HepG2 (cell line): ENCODE measurements around the gene ABCC3. TPM values are rescaled to one million over a fixed set of nuclear protein-coding genes. Genes with fewer than 3 reads are reported as not detected.

Experiments used
- CENPT ChIP-seq: sonication (generic); formaldehyde crosslinking; IDR thresholded peaks from 2 replicates; pipeline ENCODE4 v1.8.0; 2022; ENCODE audit warnings: low read depth, mild to moderate bottlenecking, moderate library complexity, missing genetic modification reagents
- HNRNPLL ChIP-seq: fragments of 200-400 bp; formaldehyde crosslinking; IDR thresholded peaks from 2 replicates; pipeline ENCODE4 v1.6.1; 2017; ENCODE audit warnings: mild to moderate bottlenecking, low read depth, low read length; ENCODE audit not compliant: poor library complexity, severe bottlenecking
- JDP2 ChIP-seq: sonication (generic); formaldehyde crosslinking; IDR thresholded peaks from 2 replicates; pipeline ENCODE4 v1.8.1; 2022; ENCODE audit warnings: missing genetic modification reagents, borderline replicate concordance
- NCOR1 ChIP-seq: fragments of 200-600 bp; sonication (generic); IDR thresholded peaks from 2 replicates; pipeline ENCODE4 v1.7.0; 2017; ENCODE audit warnings: antibody characterized with exemption, low read length, borderline replicate concordance
- PRMT3 ChIP-seq: sonication (generic); formaldehyde crosslinking; IDR thresholded peaks from 2 replicates; pipeline ENCODE4 v1.8.1; 2022; ENCODE audit warnings: low read depth, mild to moderate bottlenecking, moderate library complexity, missing genetic modification reagents, borderline replicate concordance
- SMAD9 ChIP-seq: sonication (generic); formaldehyde crosslinking; IDR thresholded peaks from 2 replicates; pipeline ENCODE4 v1.5.1; 2020; ENCODE audit warnings: mild to moderate bottlenecking, missing genetic modification reagents
- STAT5B ChIP-seq: sonication (generic); formaldehyde crosslinking; IDR thresholded peaks from 2 replicates; pipeline ENCODE4 v1.4.0; 2020; ENCODE audit warnings: missing genetic modification reagents
- TBX3 ChIP-seq: fragments of 450-650 bp; IDR thresholded peaks from 2 replicates; pipeline ENCODE4 v1.6.1; 2017; ENCODE audit warnings: antibody characterized with exemption, mild to moderate bottlenecking, inconsistent platforms, borderline replicate concordance
- TOE1 ChIP-seq: sonication (generic); formaldehyde crosslinking; IDR thresholded peaks from 2 replicates; pipeline ENCODE4 v1.4.0; 2020; ENCODE audit warnings: mild to moderate bottlenecking, missing genetic modification reagents
- TRIM24 ChIP-seq: sonication (generic); formaldehyde crosslinking; IDR thresholded peaks from 2 replicates; pipeline ENCODE4 v1.8.0; 2022; ENCODE audit warnings: mild to moderate bottlenecking, missing genetic modification reagents
- XRCC5 ChIP-seq: fragments of 200-400 bp; formaldehyde crosslinking; optimal IDR thresholded peaks from 2 replicates; pipeline ENCODE3; 2017; ENCODE audit warnings: mild to moderate bottlenecking, low read length
- ZFYVE20 ChIP-seq: sonication (generic); formaldehyde crosslinking; IDR thresholded peaks from 2 replicates; pipeline ENCODE4 v1.8.0; 2023; ENCODE audit warnings: low read depth, mild to moderate bottlenecking, moderate library complexity, missing genetic modification reagents, borderline replicate concordance
- ZNF224 ChIP-seq: sonication (generic); formaldehyde crosslinking; IDR thresholded peaks from 2 replicates; pipeline ENCODE4 v1.5.0; 2020; ENCODE audit warnings: mild to moderate bottlenecking, missing genetic modification reagents
- ZNF30 ChIP-seq: sonication (generic); formaldehyde crosslinking; IDR thresholded peaks from 2 replicates; pipeline ENCODE4 v1.5.0; 2020; ENCODE audit warnings: mild to moderate bottlenecking, missing genetic modification reagents
- ZNF34 ChIP-seq: sonication (generic); formaldehyde crosslinking; IDR thresholded peaks from 2 replicates; pipeline ENCODE4 v1.4.0; 2020; ENCODE audit warnings: mild to moderate bottlenecking, missing genetic modification reagents, borderline replicate concordance
- ZNF350 ChIP-seq: sonication (generic); formaldehyde crosslinking; IDR thresholded peaks from 2 replicates; pipeline ENCODE4 v1.4.0; 2020; ENCODE audit warnings: mild to moderate bottlenecking, low read depth, missing genetic modification reagents, borderline replicate concordance
- ZNF547 ChIP-seq: sonication (generic); formaldehyde crosslinking; IDR thresholded peaks from 2 replicates; pipeline ENCODE4 v1.5.1; 2020; ENCODE audit warnings: mild to moderate bottlenecking, missing genetic modification reagents
- ZNF556 ChIP-seq: sonication (generic); formaldehyde crosslinking; IDR thresholded peaks from 2 replicates; pipeline ENCODE4 v1.4.0; 2020; ENCODE audit warnings: mild to moderate bottlenecking, missing genetic modification reagents, borderline replicate concordance
- polyA plus RNA-seq, 8 experiments: library from polyadenylated mRNA; depleted of rRNA in 3 of 8; stranded (reverse) in 7 of 8; unstranded in 1 of 8; fragments of >200 nt; fragmentation: Illumina TruSeq in 4 of 8; extraction: Trizol in 4 of 8; gene quantifications; 2 replicates each; pipeline versions ENCODE4 v1.2.1 to v1.2.3, GENCODE V29; 2011 to 2016; ENCODE audit warnings: low read depth in 4 of 8, missing spikeins in 1 of 8, mixed read lengths in 1 of 8; ENCODE audit not compliant: insufficient read depth in 1 of 8
- total RNA-seq, 5 experiments: library from RNA; depleted of rRNA; stranded (reverse); fragments of >200 nt; fragmentation: Illumina TruSeq; extraction: Trizol; gene quantifications; 2 replicates each; pipeline ENCODE4 v1.2.3, GENCODE V29; 2016; ENCODE audit warnings: low read depth in 1 of 5
- TF ChIP-seq, protein P1 (sequence below): IDR thresholded peaks from 2 replicates; pipeline ENCODE4 v1.6.1; 2016; ENCODE audit warnings: control low read depth
- TF ChIP-seq, protein P2 (sequence below): sonication (generic); formaldehyde crosslinking; IDR thresholded peaks from 2 replicates; pipeline ENCODE4 v1.4.0; 2020; ENCODE audit warnings: mild to moderate bottlenecking, missing genetic modification reagents
- TF ChIP-seq, protein P3 (sequence below): sonication (generic); formaldehyde crosslinking; IDR thresholded peaks from 2 replicates; pipeline ENCODE4 v1.4.0; 2020; ENCODE audit warnings: missing genetic modification reagents, borderline replicate concordance
- TF ChIP-seq, protein P4 (sequence below): sonication (generic); formaldehyde crosslinking; IDR thresholded peaks from 2 replicates; pipeline ENCODE4 v1.5.0; 2020; ENCODE audit warnings: missing genetic modification reagents
- TF ChIP-seq, protein P5 (sequence below): sonication (generic); formaldehyde crosslinking; IDR thresholded peaks from 2 replicates; pipeline ENCODE4 v1.4.0; 2020; ENCODE audit warnings: mild to moderate bottlenecking, missing genetic modification reagents

Gene ABCC3
- total and polyA plus RNA-seq, 2 of the 13 experiments (the other 11 are each of a cell fraction or from before 2014, with no cell fraction given) = 25.2 to 50.7 TPM

DNA sequence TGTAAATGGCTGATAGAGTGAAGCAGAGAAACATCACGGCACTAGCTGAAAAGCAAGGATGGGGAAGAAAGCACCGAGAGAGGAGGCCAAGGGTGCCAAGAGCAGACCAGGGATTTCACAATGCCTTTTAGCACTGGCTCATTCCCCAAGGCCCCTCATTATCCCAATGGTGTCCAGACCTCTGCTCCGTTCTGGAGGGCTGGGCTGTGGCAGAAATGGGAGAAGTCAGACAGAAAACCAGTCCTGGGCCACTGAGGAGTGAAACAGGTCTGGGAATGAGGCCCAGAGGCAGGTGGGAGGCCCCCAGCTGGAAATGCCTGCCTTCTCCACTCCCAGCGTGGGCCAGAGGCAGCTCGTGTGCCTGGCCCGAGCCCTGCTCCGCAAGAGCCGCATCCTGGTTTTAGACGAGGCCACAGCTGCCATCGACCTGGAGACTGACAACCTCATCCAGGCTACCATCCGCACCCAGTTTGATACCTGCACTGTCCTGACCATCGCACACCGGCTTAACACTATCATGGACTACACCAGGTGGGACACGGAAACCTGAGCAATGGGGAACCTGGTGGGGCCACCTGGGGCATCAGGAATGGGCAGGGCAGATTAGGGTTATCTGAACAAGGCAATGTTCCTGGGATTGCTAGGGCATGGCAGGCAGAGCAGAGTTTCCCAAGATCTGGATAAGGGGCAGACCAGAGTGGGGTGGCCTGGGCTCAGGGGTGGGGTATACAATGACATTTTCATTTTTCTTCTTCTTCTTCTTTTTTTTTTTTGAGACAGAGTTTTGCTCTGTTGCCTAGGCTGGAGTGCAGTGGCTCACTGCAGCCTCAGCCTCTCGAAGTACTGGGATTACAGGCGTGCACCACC lies 52.8 kb downstream of the ABCC3 start (continued):
- TF ChIP-seq TBX3 (0 out of 2 replicates have a peak, but pooled peaks have one; percentile 46), ZNF556 (CRISPR knock-in tag) (peak; percentile 42; the same call in 1 of the 2 replicates), NCOR1 (no peak), PRMT3 (no peak), ZNF30 (no peak), ZFYVE20 (CRISPR knock-in tag) (0 out of 2 replicates have a peak, but pooled peaks have one; percentile 50), ZNF547 (0 out of 2 replicates have a peak, but pooled peaks have one; percentile 47), ZNF34 (CRISPR knock-in tag) (no peak), HNRNPLL (peak; percentile 52), SMAD9 (CRISPR knock-in tag) (no peak), TOE1 (CRISPR knock-in tag) (no peak), ZNF350 (CRISPR knock-in tag) (peak; percentile 69; the same call in 1 of the 2 replicates), ZNF224 (peak; percentile 22; the same call in 1 of the 2 replicates), XRCC5 (peak; percentile 71), CENPT (no peak), TRIM24 (CRISPR knock-in tag) (no peak), JDP2 (no peak; the same call in 1 of the 2 replicates), STAT5B (CRISPR knock-in tag) (no peak)
- TF ChIP-seq, protein P1, sequence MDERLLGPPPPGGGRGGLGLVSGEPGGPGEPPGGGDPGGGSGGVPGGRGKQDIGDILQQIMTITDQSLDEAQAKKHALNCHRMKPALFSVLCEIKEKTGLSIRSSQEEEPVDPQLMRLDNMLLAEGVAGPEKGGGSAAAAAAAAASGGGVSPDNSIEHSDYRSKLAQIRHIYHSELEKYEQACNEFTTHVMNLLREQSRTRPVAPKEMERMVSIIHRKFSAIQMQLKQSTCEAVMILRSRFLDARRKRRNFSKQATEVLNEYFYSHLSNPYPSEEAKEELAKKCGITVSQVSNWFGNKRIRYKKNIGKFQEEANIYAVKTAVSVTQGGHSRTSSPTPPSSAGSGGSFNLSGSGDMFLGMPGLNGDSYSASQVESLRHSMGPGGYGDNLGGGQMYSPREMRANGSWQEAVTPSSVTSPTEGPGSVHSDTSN (CRISPR knock-in tag) = no peak
- TF ChIP-seq, protein P2, sequence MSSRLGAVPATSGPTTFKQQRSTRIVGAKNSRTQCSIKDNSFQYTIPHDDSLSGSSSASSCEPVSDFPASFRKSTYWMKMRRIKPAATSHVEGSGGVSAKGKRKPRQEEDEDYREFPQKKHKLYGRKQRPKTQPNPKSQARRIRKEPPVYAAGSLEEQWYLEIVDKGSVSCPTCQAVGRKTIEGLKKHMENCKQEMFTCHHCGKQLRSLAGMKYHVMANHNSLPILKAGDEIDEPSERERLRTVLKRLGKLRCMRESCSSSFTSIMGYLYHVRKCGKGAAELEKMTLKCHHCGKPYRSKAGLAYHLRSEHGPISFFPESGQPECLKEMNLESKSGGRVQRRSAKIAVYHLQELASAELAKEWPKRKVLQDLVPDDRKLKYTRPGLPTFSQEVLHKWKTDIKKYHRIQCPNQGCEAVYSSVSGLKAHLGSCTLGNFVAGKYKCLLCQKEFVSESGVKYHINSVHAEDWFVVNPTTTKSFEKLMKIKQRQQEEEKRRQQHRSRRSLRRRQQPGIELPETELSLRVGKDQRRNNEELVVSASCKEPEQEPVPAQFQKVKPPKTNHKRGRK (CRISPR knock-in tag) = no peak; the same call in 1 of the 2 replicates
- TF ChIP-seq, protein P3, sequence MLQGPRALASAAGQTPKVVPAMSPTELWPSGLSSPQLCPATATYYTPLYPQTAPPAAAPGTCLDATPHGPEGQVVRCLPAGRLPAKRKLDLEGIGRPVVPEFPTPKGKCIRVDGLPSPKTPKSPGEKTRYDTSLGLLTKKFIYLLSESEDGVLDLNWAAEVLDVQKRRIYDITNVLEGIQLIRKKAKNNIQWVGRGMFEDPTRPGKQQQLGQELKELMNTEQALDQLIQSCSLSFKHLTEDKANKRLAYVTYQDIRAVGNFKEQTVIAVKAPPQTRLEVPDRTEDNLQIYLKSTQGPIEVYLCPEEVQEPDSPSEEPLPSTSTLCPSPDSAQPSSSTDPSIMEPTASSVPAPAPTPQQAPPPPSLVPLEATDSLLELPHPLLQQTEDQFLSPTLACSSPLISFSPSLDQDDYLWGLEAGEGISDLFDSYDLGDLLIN (CRISPR knock-in tag) = no peak
- TF ChIP-seq, protein P4, sequence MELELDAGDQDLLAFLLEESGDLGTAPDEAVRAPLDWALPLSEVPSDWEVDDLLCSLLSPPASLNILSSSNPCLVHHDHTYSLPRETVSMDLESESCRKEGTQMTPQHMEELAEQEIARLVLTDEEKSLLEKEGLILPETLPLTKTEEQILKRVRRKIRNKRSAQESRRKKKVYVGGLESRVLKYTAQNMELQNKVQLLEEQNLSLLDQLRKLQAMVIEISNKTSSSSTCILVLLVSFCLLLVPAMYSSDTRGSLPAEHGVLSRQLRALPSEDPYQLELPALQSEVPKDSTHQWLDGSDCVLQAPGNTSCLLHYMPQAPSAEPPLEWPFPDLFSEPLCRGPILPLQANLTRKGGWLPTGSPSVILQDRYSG (CRISPR knock-in tag) = peak; percentile 83; the same call in 1 of the 2 replicates
- TF ChIP-seq, protein P5, sequence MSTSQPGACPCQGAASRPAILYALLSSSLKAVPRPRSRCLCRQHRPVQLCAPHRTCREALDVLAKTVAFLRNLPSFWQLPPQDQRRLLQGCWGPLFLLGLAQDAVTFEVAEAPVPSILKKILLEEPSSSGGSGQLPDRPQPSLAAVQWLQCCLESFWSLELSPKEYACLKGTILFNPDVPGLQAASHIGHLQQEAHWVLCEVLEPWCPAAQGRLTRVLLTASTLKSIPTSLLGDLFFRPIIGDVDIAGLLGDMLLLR (CRISPR knock-in tag) = no peak; the same call in 1 of the 2 replicates
